ENCODE data around the gene CYP11A1.

- TF ChIP-seq CTCF (IDR thresholded peaks at IDR 0.05) (no peak), POLR2A (IDR thresholded peaks at IDR 0.05) (no peak)
Measured at GRCh38 chr15:74335396-74335795, 32.0 kb downstream of the CYP11A1 start.
